GM21737 (cell line): Measurements from ENCODE around the gene IGFL1.
"Not testable (repeated sequence)": the region's sequence is repeated elsewhere in the genome, so short reads cannot be mapped to it uniquely, and the experiment has no call there.

Experiments
- ATAC-seq: cut with Tn5 transposase; IDR thresholded peaks from one replicate; pipeline ENCODE4 v1.9.1; 2021; ENCODE audit warnings: mild to moderate bottlenecking, moderate library complexity; ENCODE audit not compliant: unreplicated experiment

Gene IGFL1

DNA sequence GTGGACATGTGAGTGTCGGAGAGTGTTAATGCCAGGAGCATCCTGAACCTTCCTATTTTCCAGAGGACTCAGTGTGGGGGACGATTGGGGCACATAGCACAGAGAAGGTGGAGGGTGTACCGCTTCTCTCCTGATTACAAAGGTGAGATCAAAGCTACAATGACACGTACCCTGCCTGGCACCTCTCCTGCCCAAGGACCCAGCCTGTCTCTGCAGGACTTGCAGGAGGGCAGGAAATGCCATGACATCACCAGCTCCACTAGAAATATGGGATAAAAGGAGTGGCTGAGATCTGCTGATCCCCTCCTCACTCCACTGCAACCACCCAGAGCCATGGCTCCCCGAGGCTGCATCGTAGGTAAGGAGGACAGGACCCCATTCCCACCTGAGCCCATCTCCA lies at the start of gene IGFL1:
Gene IGFL1 (plus strand): TSS at position 301 of the 400 bp plus-strand sequence. CDS start 33 bp downstream, at position 334.
- no peak for ATAC-seq

DNA sequence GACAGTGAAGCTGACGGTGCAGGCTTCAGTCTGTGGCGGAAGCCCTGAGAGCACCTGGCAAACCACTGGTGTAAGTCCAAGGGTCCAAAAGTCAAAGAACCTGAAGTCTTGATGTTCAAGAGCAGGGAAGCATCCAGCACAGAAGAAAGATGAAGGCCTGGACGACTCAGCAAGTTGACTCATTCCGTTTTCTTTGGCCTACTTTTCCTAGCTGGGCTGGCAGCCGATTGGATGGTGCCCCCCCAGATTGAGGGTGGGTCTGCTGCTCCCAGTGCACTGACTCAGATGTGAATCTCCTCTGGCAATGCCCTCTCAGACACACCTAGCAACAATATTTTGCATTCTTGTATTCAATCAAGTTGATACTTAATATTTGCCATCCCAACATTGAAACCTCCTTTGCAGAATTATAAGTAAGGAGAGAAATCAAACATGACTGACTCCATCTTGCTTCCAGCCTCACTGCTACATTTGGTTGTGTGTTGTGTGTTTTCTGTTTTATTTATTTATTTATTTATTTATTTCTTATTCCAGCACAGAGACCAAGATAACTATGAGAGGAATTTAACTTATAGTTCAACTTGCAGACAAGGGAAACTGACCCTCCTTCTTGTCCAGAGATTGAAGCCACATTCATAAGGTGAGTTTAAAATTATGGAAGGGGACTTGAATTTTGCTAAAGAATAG lies 48.7 kb upstream of the IGFL1 start:
- no peak for ATAC-seq

- no peak for ATAC-seq
These were observed 48.2 kb upstream of the IGFL1 start for GRCh38 chr19:46181388-46181779.

GRCh38 chr19:46182476-46182875 lies 47.1 kb upstream of the IGFL1 start:
- ATAC-seq, result no peak

- not testable (repeated sequence) for ATAC-seq
These were observed 44.5 kb upstream of the IGFL1 start for GRCh38 chr19:46184775-46185710.

GRCh38 chr19:46186101-46186716 lies 43.3 kb upstream of the IGFL1 start:
- ATAC-seq, result no peak

DNA sequence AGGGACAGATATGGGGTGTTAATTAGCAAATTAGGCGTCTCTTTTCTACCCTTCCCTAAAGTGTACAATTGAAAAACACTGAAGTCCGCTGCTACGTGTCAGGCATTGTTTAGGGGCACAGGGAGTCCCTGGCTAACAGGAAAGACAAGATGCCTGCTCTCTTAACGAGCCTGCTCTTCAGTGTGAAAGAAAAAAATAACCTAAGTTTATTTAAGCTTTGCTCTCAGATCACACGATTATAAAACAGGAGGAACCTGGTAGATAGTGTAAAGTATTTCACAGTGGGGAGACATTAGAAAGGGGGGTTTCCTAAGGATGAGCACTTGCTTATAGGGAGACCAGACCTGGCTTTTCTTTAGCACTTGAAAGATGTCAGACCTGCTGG lies 42.8 kb upstream of the IGFL1 start:
- ATAC-seq, result no peak

DNA sequence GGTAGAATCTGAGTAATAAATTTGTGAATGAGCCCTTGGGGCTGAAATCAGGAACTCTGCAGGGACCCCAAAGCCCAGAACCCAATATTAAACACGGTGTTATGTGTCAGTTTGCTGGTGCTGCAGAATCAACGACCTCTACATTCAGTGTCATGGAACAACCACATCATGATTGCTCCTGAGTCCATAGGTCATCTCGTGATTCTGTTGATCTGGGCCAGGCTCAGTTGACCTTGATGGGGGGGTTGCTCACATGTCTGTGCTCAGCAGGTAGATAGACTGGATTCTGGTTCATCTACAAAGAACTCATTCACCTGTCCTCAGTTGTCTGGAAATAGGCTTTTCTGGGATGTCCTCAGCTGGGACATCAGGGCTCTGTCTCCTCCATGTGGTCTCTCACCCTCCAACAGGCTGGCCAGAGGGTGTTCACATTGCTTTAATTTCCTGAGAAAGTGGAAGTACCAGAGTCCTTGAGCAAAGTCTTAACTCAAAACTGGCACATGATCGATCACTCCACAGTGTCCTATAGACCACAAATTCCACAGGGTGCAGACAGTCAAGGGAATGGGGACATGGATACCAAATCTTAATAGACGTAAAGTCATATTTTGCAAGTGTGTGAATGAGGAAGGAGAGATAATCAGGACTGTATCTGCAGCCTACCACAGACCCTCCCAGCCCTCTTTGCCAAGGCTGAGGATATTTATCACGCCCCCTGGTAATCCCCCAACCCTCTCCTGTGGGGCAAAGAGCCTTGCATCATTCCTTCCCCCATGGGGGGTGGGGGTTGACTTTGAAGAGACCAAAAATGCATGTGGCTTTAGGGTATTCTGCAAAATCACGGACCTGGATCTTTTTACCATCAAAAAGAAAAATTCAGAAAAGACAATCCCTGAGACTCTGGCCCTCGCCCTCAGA lies 39.3 kb upstream of the IGFL1 start:
- ATAC-seq, result no peak

DNA sequence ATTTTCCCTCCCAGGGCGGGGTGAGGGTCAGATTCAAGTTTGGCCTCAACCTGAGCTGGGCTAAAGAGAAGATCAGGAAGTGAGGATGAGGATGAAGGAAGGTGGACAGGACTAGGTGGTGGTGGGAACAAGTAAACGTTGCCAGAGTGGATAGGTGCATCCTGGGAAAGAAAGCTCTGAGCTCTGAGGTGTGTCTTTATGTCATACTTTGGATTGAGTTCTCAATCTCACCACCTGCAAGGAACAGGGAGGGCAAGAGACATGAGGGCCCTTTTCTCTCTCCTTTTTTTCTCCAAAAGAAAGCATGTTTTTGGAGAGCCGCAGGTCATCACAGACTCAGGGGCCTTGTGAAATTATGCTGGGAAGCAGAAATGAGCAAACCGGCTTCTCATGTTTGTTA lies 38.2 kb upstream of the IGFL1 start:
- no peak for ATAC-seq

GRCh38 chr19:46191972-46192371 lies 37.6 kb upstream of the IGFL1 start:
- ATAC-seq, result no peak

- not testable (repeated sequence) for ATAC-seq
These were observed 36.9 kb upstream of the IGFL1 start for GRCh38 chr19:46192626-46192991.

DNA sequence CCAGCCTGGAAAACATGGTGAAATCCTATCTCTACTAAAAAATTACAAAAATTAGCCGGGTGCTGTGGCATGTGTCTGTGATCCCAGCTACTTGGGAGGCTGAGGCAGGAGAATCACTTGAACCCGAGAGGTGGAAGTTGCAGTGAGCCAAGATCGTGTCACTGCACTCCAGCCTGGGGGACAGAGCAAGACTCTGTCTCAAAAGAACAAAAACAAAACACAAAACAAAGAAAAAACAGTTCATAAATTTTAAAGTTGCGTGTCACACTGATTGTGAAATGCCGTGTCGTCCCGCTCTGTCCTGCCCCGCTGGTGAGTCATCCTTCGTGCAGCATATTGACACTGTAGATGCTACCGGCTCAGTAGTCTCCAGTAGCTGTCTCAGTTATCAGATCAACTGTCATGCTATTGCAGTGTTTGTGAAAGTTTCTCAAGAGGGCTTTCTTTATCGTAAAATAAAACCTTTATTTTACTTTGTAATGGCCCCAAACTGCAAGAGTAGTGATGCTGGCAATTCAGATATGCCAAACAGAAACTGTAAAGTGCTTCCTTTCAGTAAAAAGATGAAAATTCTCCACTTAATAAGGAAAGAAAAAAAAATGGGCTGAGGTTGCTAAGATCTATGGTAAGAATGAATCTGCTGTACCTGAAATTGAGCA lies 36.4 kb upstream of the IGFL1 start:
- no peak for ATAC-seq

GRCh38 chr19:46193678-46194077 lies 35.9 kb upstream of the IGFL1 start:
- ATAC-seq, result no peak

DNA sequence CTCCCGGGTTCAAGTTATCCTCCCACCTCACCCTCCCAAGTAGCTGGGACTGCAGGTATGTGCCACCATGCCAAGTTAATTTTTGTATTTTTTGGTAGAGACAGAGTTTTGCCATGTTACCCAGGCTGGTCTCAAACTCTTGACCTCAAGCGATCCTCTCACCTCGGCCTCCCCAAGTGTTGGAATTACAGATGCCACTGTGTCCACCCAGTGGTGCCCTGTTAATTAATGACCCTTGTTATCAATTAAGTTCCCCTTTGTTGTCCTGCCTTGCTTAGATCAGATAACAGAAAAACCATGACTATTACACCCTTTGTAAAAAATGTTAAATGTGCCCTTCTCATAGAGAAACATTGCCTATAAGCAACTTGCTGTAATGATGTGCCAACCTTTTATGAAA lies 34.4 kb upstream of the IGFL1 start:
- no peak for ATAC-seq

DNA sequence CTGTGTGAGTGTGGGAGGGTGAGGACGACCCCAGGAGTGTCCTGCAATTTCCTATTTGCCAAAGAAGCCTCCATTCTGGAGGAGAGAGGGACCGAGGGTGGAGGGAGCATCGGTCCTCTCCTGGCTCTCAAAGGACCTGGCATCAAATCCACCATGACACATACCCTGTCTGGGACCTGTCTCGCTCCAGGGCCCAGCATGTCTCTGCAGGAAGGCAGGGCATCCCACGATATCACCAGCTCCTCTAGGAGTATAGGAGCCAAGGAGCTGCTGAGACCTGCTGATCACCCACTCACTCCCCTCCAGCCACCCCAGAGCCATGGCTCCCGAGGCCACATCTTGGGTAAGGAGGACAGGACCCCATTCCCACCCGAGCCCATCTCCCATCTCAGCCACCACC lies 33.6 kb upstream of the IGFL1 start:
- not testable (repeated sequence) for ATAC-seq

- ATAC-seq, result no peak
These were observed 33.0 kb upstream of the IGFL1 start for GRCh38 chr19:46196410-46197124.

DNA sequence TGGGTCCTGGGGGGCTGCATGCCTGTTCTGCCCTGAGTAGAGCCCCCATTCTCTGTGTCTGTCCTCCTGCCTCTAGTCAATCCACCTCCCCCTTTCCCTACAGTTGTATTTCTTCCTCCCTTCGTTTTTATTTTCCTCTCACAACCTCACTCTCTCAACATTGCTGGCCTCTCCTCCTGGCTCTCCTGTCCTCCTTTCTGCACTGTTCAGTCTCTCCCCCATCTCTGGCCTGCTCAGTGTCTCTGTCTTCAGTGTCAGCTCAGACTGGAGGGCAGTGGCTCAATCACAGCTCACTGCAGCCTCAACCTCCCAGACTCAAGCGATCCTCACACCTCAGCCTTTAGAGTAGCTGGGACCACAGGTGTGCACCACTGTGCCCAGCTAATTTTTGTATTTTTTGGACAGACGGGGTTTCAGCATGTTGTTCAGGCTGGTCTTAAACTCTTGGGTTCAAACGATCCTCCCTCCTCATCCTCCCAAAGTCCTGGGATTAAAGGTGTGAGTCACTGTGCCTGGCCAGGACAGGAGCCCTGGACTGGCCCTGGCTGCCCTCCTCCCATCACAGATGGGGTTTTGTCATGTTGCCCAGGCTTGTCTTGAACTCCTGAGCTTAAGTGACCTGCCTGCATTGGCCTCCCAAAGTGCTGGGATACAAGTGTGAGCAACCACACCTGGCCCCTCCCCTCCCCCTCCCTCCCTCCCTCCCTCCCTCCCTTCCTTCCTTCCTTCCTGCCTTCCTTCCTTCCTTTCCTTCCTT lies 32.0 kb upstream of the IGFL1 start:
- no peak for ATAC-seq

DNA sequence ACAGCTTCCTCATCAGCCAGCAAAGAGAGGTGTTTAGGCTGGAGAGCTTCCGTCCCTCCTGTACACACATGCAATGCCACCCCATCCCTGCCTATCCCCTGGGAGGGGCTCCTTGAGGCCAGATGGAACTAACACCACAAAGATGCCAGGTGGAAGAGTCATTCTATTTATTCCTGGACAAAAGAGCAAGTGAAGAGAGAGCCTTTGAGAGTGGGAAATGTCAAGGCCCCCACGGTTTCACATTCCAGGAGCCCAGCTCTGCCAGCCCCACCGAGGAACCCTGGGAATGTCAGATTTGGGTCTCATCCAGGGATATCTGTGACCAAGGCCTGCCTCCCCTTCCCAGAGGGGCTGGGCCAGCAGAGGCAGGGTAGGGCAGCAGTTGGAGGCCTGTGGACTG lies 30.8 kb upstream of the IGFL1 start:
- ATAC-seq, result no peak
